Uterus (tissue), 4 donors: ENCODE measurements around the gene NAB2. TPM values are rescaled to one million over a fixed set of nuclear protein-coding genes. Genes with fewer than 3 reads are reported as not detected.

Experiments used
- DNase-seq, 2 donors: peaks; one replicate each; pipeline ENCODE4 v3.0.0-alpha.2; 2019 to 2020
- H3K27ac ChIP-seq, 2 donors: fragments of 200-600 bp; sonication (generic); 1 replicate in 1 of 2; 2 replicates in 1 of 2; pipeline ENCODE4 v1.5.1; 2016 to 2018
- H3K27me3 ChIP-seq, 2 donors: fragments of 200-600 bp; sonication (generic); one replicate each; pipeline ENCODE4 v1.5.1; 2018 to 2019; ENCODE audit warnings: control low read depth in 1 of 2
- H3K36me3 ChIP-seq, 2 donors: fragments of 200-600 bp; sonication (generic); one replicate each; pipeline ENCODE4 v1.5.1; 2019; ENCODE audit warnings: control low read depth in 1 of 2
- H3K4me1 ChIP-seq, 2 donors: fragments of 200-600 bp; sonication (generic); one replicate each; pipeline ENCODE4 v1.5.1; 2018 to 2019; ENCODE audit warnings: control low read depth in 1 of 2
- H3K4me3 ChIP-seq, 2 donors: fragments of 200-600 bp; sonication (generic); 1 replicate in 1 of 2; 2 replicates in 1 of 2; pipeline ENCODE4 v1.5.1; 2018 to 2019; ENCODE audit warnings: mild to moderate bottlenecking in 1 of 2
- H3K9me3 ChIP-seq, 2 donors: fragments of 200-600 bp; sonication (generic); one replicate each; pipeline ENCODE4 v1.5.1; 2019; ENCODE audit warnings: control low read depth in 1 of 2
- CTCF ChIP-seq, 4 experiments: fragments of 200-600 bp in 2 of 4; fragments of 450-650 bp in 2 of 4; sonication (generic) in 2 of 4; IDR thresholded peaks; one replicate each; pipeline ENCODE4 v1.5.1; 2016 to 2019; ENCODE audit warnings: antibody characterized with exemption in 4 of 4, mild to moderate bottlenecking in 2 of 4, moderate library complexity in 1 of 4
- POLR2A ChIP-seq, 2 donors: fragments of 450-650 bp; IDR thresholded peaks; one replicate each; pipeline ENCODE4 v1.6.1; 2016; ENCODE audit warnings: antibody characterized with exemption in 2 of 2, mild to moderate bottlenecking in 1 of 2, moderate library complexity in 1 of 2
- intact Hi-C: fragments of 100-400 bp; cut with DNase I; formaldehyde crosslinking; loops from one replicate; pipeline ENCODE4 v1.15.1; 2023; ENCODE audit warnings: low total_unique reads
- total RNA-seq, 4 donors: library from RNA; depleted of rRNA in 3 of 4; stranded (reverse); fragments of >200 nt in 3 of 4; gene quantifications; one replicate each; pipeline versions ENCODE4 v1.1.0 to v1.2.4, GENCODE V29; 2014 to 2023
- donor health status: DM: yes; HTN: yes; CAD: no.

The NAB2 gene
- total RNA-seq, 4 donors from 2014 or later = 9.1 to 85.8 (median 33.9) TPM

- intact Hi-C loops = no loop called here
- DNase-seq = no peak
- Histone ChIP-seq H3K9me3 (no peaks in the 10 kb centered on the region), H3K4me3 (no peak overlapping the region), H3K4me1 (peaks cover 0 to 5% of the 10 kb centered on the region in 2 donors), H3K27me3 (no peaks in the 10 kb centered on the region), H3K36me3 (no peaks in the 10 kb centered on the region), H3K27ac (no peak overlapping the region)
- no peak for TF ChIP-seq POLR2A (IDR thresholded peaks at IDR 0.05)
- no peak for TF ChIP-seq CTCF (IDR thresholded peaks at IDR 0.05)
Measured at GRCh38 chr12:57104292-57104910, 15.5 kb downstream of the NAB2 start.

- H3K9me3 ChIP-seq = no peaks in the 10 kb centered on the region
- no peaks in the 10 kb centered on the region for H3K36me3 ChIP-seq
- no peak overlapping the region for H3K27ac ChIP-seq
- H3K4me3 ChIP-seq = no peak overlapping the region
- H3K27me3 ChIP-seq = no peaks in the 10 kb centered on the region
- peaks cover 0 to 5% of the 10 kb centered on the region in 2 donors for H3K4me1 ChIP-seq
- intact Hi-C loops = no loop called here
- TF ChIP-seq POLR2A (IDR thresholded peaks at IDR 0.05) (no peak), CTCF (IDR thresholded peaks at IDR 0.05) (no peak)
- DNase-seq = no peak
Measured at GRCh38 chr12:57105011-57105753, 16.3 kb downstream of the NAB2 start.

GRCh38 chr12:57106021-57106708 is 17.3 kb downstream of the NAB2 start:
- DNase-seq = no peak

GRCh38 chr12:57107456-57108155 is 18.7 kb downstream of the NAB2 start:
- Histone ChIP-seq H3K4me1 (peaks cover 0 to 8% of the 10 kb centered on the region in 2 donors), H3K9me3 (no peaks in the 10 kb centered on the region), H3K27ac (peak overlapping the region; percentile 14 to 100), H3K27me3 (no peaks in the 10 kb centered on the region), H3K36me3 (no peaks in the 10 kb centered on the region), H3K4me3 (no peak overlapping the region)
- DNase-seq = no peak
- intact Hi-C loops = no loop called here
- TF ChIP-seq CTCF (IDR thresholded peaks at IDR 0.05) (no peak), POLR2A (IDR thresholded peaks at IDR 0.05) (no peak)

More at GRCh38 chr12:57106021-57106708, 17.3 kb downstream of the NAB2 start:
- Histone ChIP-seq H3K27ac (no peak overlapping the region), H3K9me3 (no peaks in the 10 kb centered on the region), H3K4me3 (no peak overlapping the region), H3K36me3 (no peaks in the 10 kb centered on the region), H3K4me1 (peaks cover 0 to 5% of the 10 kb centered on the region in 2 donors), H3K27me3 (no peaks in the 10 kb centered on the region)
- TF ChIP-seq CTCF (IDR thresholded peaks at IDR 0.05) (no peak), POLR2A (IDR thresholded peaks at IDR 0.05) (no peak)
- intact Hi-C loops = no loop called here
